Tibial artery (tissue), 4 donors: ENCODE measurements around the gene RPA3.
"Not testable (repeated sequence)": the region's sequence is repeated elsewhere in the genome, so short reads cannot be mapped to it uniquely, and the experiment has no call there.

Experiments
- DNase-seq, 2 donors: peaks; one replicate each; pipeline ENCODE4 v3.0.0-alpha.2; 2019
- H3K27ac ChIP-seq, 2 donors: fragments of 200-600 bp; sonication (generic) in 1 of 2; 1 replicate in 1 of 2; 2 replicates in 1 of 2; pipeline ENCODE4 v1.5.1; 2018 to 2019; ENCODE audit warnings: mild to moderate bottlenecking in 1 of 2
- H3K27me3 ChIP-seq, 2 donors: fragments of 200-600 bp; sonication (generic) in 1 of 2; one replicate each; pipeline versions ENCODE4 v1.5.1 to v1.6.0; 2016 to 2019
- H3K36me3 ChIP-seq, 3 donors: fragments of 200-600 bp; sonication (generic) in 2 of 3; one replicate each; pipeline ENCODE4 v1.5.1; 2016 to 2019; ENCODE audit warnings: mild to moderate bottlenecking in 2 of 3
- H3K4me1 ChIP-seq, 4 donors: fragments of 200-600 bp; sonication (generic) in 2 of 4; 1 replicate in 3 of 4; 2 replicates in 1 of 4; pipeline ENCODE4 v1.5.1; 2016 to 2019
- H3K4me3 ChIP-seq, 2 donors: fragments of 200-600 bp; sonication (generic) in 1 of 2; 1 replicate in 1 of 2; 2 replicates in 1 of 2; pipeline ENCODE4 v1.5.1; 2018 to 2019; ENCODE audit warnings: mild to moderate bottlenecking in 2 of 2
- H3K9me3 ChIP-seq, 3 donors: fragments of 200-600 bp; sonication (generic) in 1 of 3; one replicate each; pipeline ENCODE4 v1.5.1; 2016 to 2019
- CTCF ChIP-seq, 2 experiments: fragments of 200-600 bp in 1 of 2; fragments of 450-650 bp in 1 of 2; IDR thresholded peaks; one replicate each; pipeline ENCODE4 v1.5.1; 2017 to 2019; ENCODE audit warnings: antibody characterized with exemption in 2 of 2, mild to moderate bottlenecking in 1 of 2, moderate library complexity in 1 of 2
- intact Hi-C: fragments of 100-400 bp; cut with DNase I; formaldehyde crosslinking; loops from one replicate; pipeline ENCODE4 v1.15.0; 2023; ENCODE audit warnings: low total_unique reads

Gene RPA3

GRCh38 chr7:7686811-7687508 is 31.4 kb downstream of the RPA3 start:
- no peak overlapping the region for H3K4me3 ChIP-seq
- peak overlapping the region in 1 of 2 donors; percentile 62 for H3K27ac ChIP-seq
- intact Hi-C loops, result loop anchor here (10.0 kb wide), 2 partner anchors 68 to 528 kb away; no protein-coding TSS in a partner anchor
- no peaks in the 10 kb centered on the region for H3K27me3 ChIP-seq
- no peaks in the 10 kb centered on the region for H3K9me3 ChIP-seq
- peaks cover 0 to 45% (median 13%) of the 10 kb centered on the region in 4 donors for H3K4me1 ChIP-seq
- no peaks in the 10 kb centered on the region for H3K36me3 ChIP-seq
- no peak for DNase-seq
- TF ChIP-seq CTCF (IDR thresholded peaks at IDR 0.05), result no peak

GRCh38 chr7:7682861-7683260 is 35.5 kb downstream of the RPA3 start:
- H3K4me1 ChIP-seq, result peaks cover 6 to 42% (median 12%) of the 10 kb centered on the region in 4 donors
- no peak for TF ChIP-seq CTCF (IDR thresholded peaks at IDR 0.05)

GRCh38 chr7:7681936-7682329 is 36.5 kb downstream of the RPA3 start:
- Histone ChIP-seq H3K27me3 (no peaks in the 10 kb centered on the region), H3K4me3 (no peak overlapping the region), H3K9me3 (no peaks in the 10 kb centered on the region), H3K36me3 (no peaks in the 10 kb centered on the region), H3K27ac (peak overlapping the region in 1 of 2 donors; percentile 17), H3K4me1 (peaks cover 0 to 33% (median 7%) of the 10 kb centered on the region in 4 donors)
- intact Hi-C loops, result loop anchor here (10.0 kb wide), 2 partner anchors 73 to 533 kb away; no protein-coding TSS in a partner anchor
- no peak for TF ChIP-seq CTCF (IDR thresholded peaks at IDR 0.05)
- no peak for DNase-seq

More at GRCh38 chr7:7682861-7683260, 35.5 kb downstream of the RPA3 start:
- intact Hi-C loops, result loop anchor here (10.0 kb wide), 2 partner anchors 72 to 532 kb away; no protein-coding TSS in a partner anchor
- no peaks in the 10 kb centered on the region for H3K27me3 ChIP-seq
- no peak for DNase-seq
- H3K4me3 ChIP-seq, result no peak overlapping the region
- no peaks in the 10 kb centered on the region for H3K9me3 ChIP-seq
- no peak overlapping the region for H3K27ac ChIP-seq
- H3K36me3 ChIP-seq, result no peaks in the 10 kb centered on the region

GRCh38 chr7:7681191-7681935 is 37.0 kb downstream of the RPA3 start:
- peak; percentile 61 to 72 for TF ChIP-seq CTCF (IDR thresholded peaks at IDR 0.05)
- Histone ChIP-seq H3K4me3 (no peak overlapping the region), H3K9me3 (no peaks in the 10 kb centered on the region), H3K27ac (peak overlapping the region in 1 of 2 donors; percentile 17), H3K27me3 (no peaks in the 10 kb centered on the region), H3K36me3 (peaks cover 0 to under 1% (median 0%) of the 10 kb centered on the region in 3 donors), H3K4me1 (peaks cover 0 to 27% (median 7%) of the 10 kb centered on the region in 4 donors)
- intact Hi-C loops, result loop anchor here (10.0 kb wide), 2 partner anchors 73 to 533 kb away; no protein-coding TSS in a partner anchor
- peak in 1 of 2 donors; percentile 41 for DNase-seq

- H3K36me3 ChIP-seq, result peaks cover 0 to 12% (median 0%) of the 10 kb centered on the region in 3 donors
- peaks cover 0 to 27% (median 9%) of the 10 kb centered on the region in 4 donors for H3K4me1 ChIP-seq
- not testable (repeated sequence) for H3K4me3 ChIP-seq, H3K9me3 ChIP-seq, H3K27ac ChIP-seq, H3K27me3 ChIP-seq, DNase-seq
- intact Hi-C loops, result loop anchor here (10.0 kb wide), 2 partner anchors 75 to 535 kb away; no protein-coding TSS in a partner anchor
Measured at GRCh38 chr7:7679640-7680039, 38.8 kb downstream of the RPA3 start.
